ENCODE results near the gene IL7R.
A peak's percentile ranks its signal among the peaks of the same experiment; 100 is the strongest.

IL7R gene

DNA sequence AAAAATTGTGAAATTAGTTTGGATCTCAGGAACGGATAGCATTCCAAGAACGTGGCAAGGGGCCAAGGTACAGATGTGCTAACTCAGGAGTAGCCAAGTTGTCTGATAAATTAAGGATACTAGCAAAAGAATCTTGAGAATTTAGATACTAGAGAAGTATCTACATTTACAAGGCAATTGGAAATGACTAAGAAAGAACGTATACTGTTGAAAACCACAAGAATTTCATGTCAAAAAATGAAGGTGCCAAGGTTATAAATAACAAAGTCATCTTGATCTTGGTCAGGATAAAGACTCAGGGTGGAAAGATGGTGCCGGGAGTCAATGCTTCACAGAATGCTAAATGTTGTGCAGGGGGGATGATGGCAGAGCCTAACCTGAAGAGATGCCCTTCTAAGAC lies 62.5 kb downstream of the IL7R start (continued):
- TF ChIP-seq, protein P1, sequence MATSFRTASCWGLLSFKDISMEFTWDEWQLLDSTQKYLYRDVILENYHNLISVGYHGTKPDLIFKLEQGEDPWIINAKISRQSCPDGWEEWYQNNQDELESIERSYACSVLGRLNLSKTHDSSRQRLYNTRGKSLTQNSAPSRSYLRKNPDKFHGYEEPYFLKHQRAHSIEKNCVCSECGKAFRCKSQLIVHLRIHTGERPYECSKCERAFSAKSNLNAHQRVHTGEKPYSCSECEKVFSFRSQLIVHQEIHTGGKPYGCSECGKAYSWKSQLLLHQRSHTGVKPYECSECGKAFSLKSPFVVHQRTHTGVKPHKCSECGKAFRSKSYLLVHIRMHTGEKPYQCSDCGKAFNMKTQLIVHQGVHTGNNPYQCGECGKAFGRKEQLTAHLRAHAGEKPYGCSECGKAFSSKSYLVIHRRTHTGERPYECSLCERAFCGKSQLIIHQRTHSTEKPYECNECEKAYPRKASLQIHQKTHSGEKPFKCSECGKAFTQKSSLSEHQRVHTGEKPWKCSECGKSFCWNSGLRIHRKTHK (tag by site-specific recombination; IDR thresholded peaks at IDR 0.05): no peak
- no peak for TF ChIP-seq ZNF623 (tag by site-specific recombination; IDR thresholded peaks at IDR 0.05)

DNA sequence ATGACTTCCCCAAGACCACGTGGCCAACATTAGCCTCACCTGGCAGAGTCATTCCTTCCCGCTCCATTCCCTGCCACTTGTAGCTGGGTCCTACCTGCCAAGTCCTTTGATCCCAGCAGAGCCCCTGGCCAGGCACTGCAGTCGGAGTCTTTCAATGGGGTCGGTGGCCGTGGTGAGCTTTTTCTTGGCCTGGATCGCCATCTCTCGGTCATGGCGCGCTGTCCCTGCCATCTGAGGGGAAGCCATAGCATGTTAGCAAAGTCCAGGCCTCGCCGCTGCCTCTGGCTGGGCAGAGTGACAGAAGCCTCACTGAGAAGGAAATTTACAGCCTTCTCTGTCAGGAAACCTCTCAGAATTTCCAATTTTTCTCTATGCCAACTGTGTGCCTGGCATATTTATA lies 64.2 kb downstream of the IL7R start:
- ChIA-PET CTCF (interaction anchor here (0.5 to 1.1 kb wide), 2 partner anchors 184 to 270 kb away, joined by 3 read pairs; no protein-coding TSS in a partner anchor), POLR2A (no interaction called here)
- no peaks in the 10 kb centered on the region for H3K36me3 ChIP-seq (ENCODE audit: control insufficient read depth in 2 of 2, insufficient read depth in 1 of 2, low read length in 2 of 2)
- no peak overlapping the region for H3K27ac ChIP-seq (ENCODE audit: extremely low read depth, low read depth, low read length)
- no peaks in the 10 kb centered on the region for H3K9me3 ChIP-seq (ENCODE audit: control insufficient read depth, insufficient read depth, low read depth, low read length)
- peaks cover 4% of the 10 kb centered on the region; the same call in 1 of the 2 replicates for H3K4me1 ChIP-seq (ENCODE audit: control insufficient read depth, insufficient read depth, low read length)
- no peak overlapping the region for H3K4me3 ChIP-seq (ENCODE audit: low read depth, low read length)
- TF ChIP-seq, protein P2, sequence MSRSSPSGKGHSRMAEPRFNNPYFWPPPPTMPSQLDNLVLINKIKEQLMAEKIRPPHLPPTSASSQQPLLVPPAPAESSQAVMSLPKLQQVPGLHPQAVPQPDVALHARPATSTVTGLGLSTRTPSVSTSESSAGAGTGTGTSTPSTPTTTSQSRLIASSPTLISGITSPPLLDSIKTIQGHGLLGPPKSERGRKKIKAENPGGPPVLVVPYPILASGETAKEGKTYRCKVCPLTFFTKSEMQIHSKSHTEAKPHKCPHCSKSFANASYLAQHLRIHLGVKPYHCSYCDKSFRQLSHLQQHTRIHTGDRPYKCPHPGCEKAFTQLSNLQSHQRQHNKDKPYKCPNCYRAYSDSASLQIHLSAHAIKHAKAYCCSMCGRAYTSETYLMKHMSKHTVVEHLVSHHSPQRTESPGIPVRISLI (tag by site-specific recombination; IDR thresholded peaks at IDR 0.05): no peak
- TF ChIP-seq ZNF660 (tag by site-specific recombination; IDR thresholded peaks at IDR 0.05) (no peak), GLIS2 (tag by site-specific recombination; IDR thresholded peaks at IDR 0.05) (no peak), ZNF768 (tag by site-specific recombination; IDR thresholded peaks at IDR 0.05) (no peak), SCRT2 (tag by site-specific recombination; IDR thresholded peaks at IDR 0.05) (peak; percentile 29; the same call in 1 of the 2 replicates)
- TF ChIP-seq, protein P3, sequence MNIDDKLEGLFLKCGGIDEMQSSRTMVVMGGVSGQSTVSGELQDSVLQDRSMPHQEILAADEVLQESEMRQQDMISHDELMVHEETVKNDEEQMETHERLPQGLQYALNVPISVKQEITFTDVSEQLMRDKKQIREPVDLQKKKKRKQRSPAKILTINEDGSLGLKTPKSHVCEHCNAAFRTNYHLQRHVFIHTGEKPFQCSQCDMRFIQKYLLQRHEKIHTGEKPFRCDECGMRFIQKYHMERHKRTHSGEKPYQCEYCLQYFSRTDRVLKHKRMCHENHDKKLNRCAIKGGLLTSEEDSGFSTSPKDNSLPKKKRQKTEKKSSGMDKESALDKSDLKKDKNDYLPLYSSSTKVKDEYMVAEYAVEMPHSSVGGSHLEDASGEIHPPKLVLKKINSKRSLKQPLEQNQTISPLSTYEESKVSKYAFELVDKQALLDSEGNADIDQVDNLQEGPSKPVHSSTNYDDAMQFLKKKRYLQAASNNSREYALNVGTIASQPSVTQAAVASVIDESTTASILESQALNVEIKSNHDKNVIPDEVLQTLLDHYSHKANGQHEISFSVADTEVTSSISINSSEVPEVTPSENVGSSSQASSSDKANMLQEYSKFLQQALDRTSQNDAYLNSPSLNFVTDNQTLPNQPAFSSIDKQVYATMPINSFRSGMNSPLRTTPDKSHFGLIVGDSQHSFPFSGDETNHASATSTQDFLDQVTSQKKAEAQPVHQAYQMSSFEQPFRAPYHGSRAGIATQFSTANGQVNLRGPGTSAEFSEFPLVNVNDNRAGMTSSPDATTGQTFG (tag by site-specific recombination; IDR thresholded peaks at IDR 0.05; ENCODE audit: borderline replicate concordance): no peak

DNA sequence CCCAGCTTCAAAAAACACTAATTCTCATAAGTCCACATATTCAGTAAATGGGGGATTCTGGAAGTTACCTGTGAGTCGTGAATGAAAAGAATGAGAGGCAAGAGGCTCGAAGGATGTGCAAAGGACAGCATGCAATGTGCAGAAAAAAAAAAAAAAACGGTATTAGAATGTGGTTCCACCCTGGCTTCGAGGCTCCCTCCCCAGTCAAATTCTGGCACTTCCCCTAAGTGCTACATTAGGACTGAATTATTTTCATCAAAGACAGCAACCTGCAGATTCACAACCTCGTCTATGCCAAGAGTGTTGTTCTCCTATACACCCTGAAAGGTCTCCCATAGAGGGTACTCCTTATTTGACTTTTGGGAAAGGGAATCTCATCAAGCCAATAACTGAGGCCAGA lies 65.2 kb downstream of the IL7R start:
- TF ChIP-seq, protein P4, sequence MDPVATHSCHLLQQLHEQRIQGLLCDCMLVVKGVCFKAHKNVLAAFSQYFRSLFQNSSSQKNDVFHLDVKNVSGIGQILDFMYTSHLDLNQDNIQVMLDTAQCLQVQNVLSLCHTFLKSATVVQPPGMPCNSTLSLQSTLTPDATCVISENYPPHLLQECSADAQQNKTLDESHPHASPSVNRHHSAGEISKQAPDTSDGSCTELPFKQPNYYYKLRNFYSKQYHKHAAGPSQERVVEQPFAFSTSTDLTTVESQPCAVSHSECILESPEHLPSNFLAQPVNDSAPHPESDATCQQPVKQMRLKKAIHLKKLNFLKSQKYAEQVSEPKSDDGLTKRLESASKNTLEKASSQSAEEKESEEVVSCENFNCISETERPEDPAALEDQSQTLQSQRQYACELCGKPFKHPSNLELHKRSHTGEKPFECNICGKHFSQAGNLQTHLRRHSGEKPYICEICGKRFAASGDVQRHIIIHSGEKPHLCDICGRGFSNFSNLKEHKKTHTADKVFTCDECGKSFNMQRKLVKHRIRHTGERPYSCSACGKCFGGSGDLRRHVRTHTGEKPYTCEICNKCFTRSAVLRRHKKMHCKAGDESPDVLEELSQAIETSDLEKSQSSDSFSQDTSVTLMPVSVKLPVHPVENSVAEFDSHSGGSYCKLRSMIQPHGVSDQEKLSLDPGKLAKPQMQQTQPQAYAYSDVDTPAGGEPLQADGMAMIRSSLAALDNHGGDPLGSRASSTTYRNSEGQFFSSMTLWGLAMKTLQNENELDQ (tag by site-specific recombination; IDR thresholded peaks at IDR 0.05; ENCODE audit: low read depth): no peak
- TF ChIP-seq ZNF23 (tag by site-specific recombination; IDR thresholded peaks at IDR 0.05; ENCODE audit: borderline replicate concordance): no peak
- TF ChIP-seq YY1 (tag by site-specific recombination; IDR thresholded peaks at IDR 0.05): no peak
- TF ChIP-seq HOXC10 (CRISPR knock-in tag; IDR thresholded peaks at IDR 0.05): no peak
- TF ChIP-seq ZNF133 (tag by site-specific recombination; IDR thresholded peaks at IDR 0.05): no peak
- Histone ChIP-seq H3K4me3 (ENCODE audit: low read depth, low read length) (no peak overlapping the region), H3K4me1 (ENCODE audit: control insufficient read depth, insufficient read depth, low read length) (peaks cover 4% of the 10 kb centered on the region; the same call in 1 of the 2 replicates), H3K9me3 (ENCODE audit: control insufficient read depth, insufficient read depth, low read depth, low read length) (no peaks in the 10 kb centered on the region), H3K36me3 (ENCODE audit: control insufficient read depth in 2 of 2, insufficient read depth in 1 of 2, low read length in 2 of 2) (no peaks in the 10 kb centered on the region), H3K27ac (ENCODE audit: extremely low read depth, low read depth, low read length) (no peak overlapping the region)
- ChIA-PET CTCF (interaction anchor here (1.0 to 6.6 kb wide), 2 partner anchors 143 to 301 kb away, joined by 3 to 147 read pairs; no protein-coding TSS in a partner anchor), POLR2A (no interaction called here)

Measured in HEK293 (cell line).